GM19351 (cell line): ENCODE data around the gene NOTCH4.
"Not testable (repeated sequence)": the region's sequence is repeated elsewhere in the genome, so short reads cannot be mapped to it uniquely, and the experiment has no call there.

ENCODE experiments used
- ATAC-seq: cut with Tn5 transposase; IDR thresholded peaks from one replicate; pipeline ENCODE4 v1.9.1; 2021; ENCODE audit warnings: mild to moderate bottlenecking, moderate library complexity; ENCODE audit not compliant: unreplicated experiment

NOTCH4 gene

GRCh38 chr6:32223258-32224235, at the start of gene NOTCH4:
TSS of gene NOTCH4 (minus strand) at chr6:32224067. CDS start at chr6:32223928, 139 bp downstream.
- ATAC-seq = no peak

GRCh38 chr6:32271429-32271828, 47.6 kb upstream of the NOTCH4 start:
- no peak for ATAC-seq

- ATAC-seq = not testable (repeated sequence)
Measured at GRCh38 chr6:32268459-32268858, 44.6 kb upstream of the NOTCH4 start.

- ATAC-seq = no peak
Measured at GRCh38 chr6:32267035-32267434, 43.2 kb upstream of the NOTCH4 start.

- not testable (repeated sequence) for ATAC-seq
Measured at GRCh38 chr6:32257262-32257661, 33.4 kb upstream of the NOTCH4 start.

- ATAC-seq = no peak
Measured at GRCh38 chr6:32255199-32256153, 31.6 kb upstream of the NOTCH4 start.

GRCh38 chr6:32254761-32255198, 30.9 kb upstream of the NOTCH4 start:
- ATAC-seq = no peak

GRCh38 chr6:32252331-32253009, 28.6 kb upstream of the NOTCH4 start:
- ATAC-seq = no peak

- ATAC-seq = no peak
Measured at GRCh38 chr6:32249262-32249661, 25.4 kb upstream of the NOTCH4 start.

GRCh38 chr6:32247401-32247800, 23.5 kb upstream of the NOTCH4 start:
- no peak for ATAC-seq

- no peak for ATAC-seq
Measured at GRCh38 chr6:32244946-32245398, 21.1 kb upstream of the NOTCH4 start.

GRCh38 chr6:32244270-32244669, 20.4 kb upstream of the NOTCH4 start:
- ATAC-seq = no peak

- ATAC-seq = not testable (repeated sequence)
Measured at GRCh38 chr6:32242318-32242813, 18.5 kb upstream of the NOTCH4 start.

GRCh38 chr6:32240686-32241085, 16.8 kb upstream of the NOTCH4 start:
- no peak for ATAC-seq

- no peak for ATAC-seq
Measured at GRCh38 chr6:32239462-32239861, 15.6 kb upstream of the NOTCH4 start.

- no peak for ATAC-seq
Measured at GRCh38 chr6:32234934-32235333, 11.1 kb upstream of the NOTCH4 start.

GRCh38 chr6:32226434-32226833, 2.6 kb upstream of the NOTCH4 start:
- ATAC-seq = no peak

GRCh38 chr6:32224696-32225095, 829 bp upstream of the NOTCH4 start:
- no peak for ATAC-seq

GRCh38 chr6:32222333-32223230, 1.3 kb downstream of the NOTCH4 start:
- no peak for ATAC-seq
